ENCODE results near the gene KDM7A.

DNA sequence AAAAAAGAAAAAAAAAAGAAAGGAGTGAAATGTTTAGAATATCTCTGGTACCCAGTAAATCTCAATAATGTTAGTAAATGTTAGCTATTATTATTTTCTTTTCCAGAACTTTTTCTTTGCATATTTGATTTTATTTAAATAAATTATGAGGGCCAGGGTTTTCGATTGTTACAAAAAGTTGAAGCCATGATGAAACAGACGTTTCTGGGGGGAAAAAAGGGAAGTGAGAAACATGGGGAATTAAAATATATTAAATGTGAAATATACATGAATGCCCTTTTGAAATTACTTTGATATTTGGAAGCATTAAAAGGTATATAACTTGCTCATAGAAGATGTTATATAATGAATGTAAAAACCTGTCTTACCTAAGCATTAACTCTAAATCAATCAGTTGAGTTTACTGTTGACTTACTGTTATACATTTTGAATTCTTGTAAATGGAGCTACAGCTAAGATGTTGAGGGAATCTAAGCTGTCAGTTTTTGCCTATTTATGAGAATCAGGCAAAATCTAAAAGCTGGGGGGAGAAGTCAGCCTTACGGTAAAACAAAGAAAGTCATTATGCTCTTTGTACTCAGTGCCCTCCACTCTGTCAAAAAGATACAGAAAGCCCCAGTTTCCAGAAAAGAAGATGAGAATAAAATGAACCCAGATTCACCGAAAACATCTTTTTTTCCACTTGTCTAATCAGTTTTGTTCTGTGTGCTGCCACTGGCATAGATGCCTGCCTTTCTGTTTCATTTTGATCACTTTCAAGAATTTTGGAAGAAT, 30.0 kb upstream of the KDM7A start:
- TF ChIP-seq, protein P1, sequence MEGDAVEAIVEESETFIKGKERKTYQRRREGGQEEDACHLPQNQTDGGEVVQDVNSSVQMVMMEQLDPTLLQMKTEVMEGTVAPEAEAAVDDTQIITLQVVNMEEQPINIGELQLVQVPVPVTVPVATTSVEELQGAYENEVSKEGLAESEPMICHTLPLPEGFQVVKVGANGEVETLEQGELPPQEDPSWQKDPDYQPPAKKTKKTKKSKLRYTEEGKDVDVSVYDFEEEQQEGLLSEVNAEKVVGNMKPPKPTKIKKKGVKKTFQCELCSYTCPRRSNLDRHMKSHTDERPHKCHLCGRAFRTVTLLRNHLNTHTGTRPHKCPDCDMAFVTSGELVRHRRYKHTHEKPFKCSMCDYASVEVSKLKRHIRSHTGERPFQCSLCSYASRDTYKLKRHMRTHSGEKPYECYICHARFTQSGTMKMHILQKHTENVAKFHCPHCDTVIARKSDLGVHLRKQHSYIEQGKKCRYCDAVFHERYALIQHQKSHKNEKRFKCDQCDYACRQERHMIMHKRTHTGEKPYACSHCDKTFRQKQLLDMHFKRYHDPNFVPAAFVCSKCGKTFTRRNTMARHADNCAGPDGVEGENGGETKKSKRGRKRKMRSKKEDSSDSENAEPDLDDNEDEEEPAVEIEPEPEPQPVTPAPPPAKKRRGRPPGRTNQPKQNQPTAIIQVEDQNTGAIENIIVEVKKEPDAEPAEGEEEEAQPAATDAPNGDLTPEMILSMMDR (conservative IDR thresholded peaks at IDR 0.05; ENCODE audit: low read length): no peak
- no peak for TF ChIP-seq EZH2phosphoT487 (IDR thresholded peaks at IDR 0.05; ENCODE audit: borderline replicate concordance, low read depth, low read length)

Measured in OCI-LY7 (cell line).